PC-9 (cell line): Measurements from ENCODE around the gene MAN2A2. TPM values are rescaled to one million over a fixed set of nuclear protein-coding genes. Genes with fewer than 3 reads are reported as not detected.

Experiments used
- BruUV-seq: library from RNA; stranded (reverse); fragments of 400-500 nt; replicated peaks from 2 replicates; lab custom pipeline; 2021; lab: Mats Ljungman, UMichigan
- CTCF ChIA-PET: fragments of 300-600 bp; sonication (Branson Sonifier 250); formaldehyde crosslinking; loops from one replicate; lab custom pipeline; 2022; ENCODE audit warnings: antibody characterized with exemption; lab: Charles Lee
- POLR2A ChIA-PET: fragments of 300-600 bp; sonication (Branson Sonifier 250); formaldehyde crosslinking; loops from one replicate; lab custom pipeline; 2022; ENCODE audit warnings: antibody characterized with exemption; ENCODE audit not compliant: unreplicated experiment; lab: Charles Lee
- DNase-seq, 2 experiments: peaks; one replicate each; pipeline versions ENCODE4 v3.0.0 to v3.0.0-alpha.2; 2015 to 2022; ENCODE audit warnings: mixed read lengths in 1 of 2
- H2AFZ ChIP-seq: fragments of 200-600 bp; sonication (generic); 2 replicates; pipeline ENCODE4 v1.8.1; 2017; ENCODE audit warnings: antibody characterized with exemption
- H3F3A ChIP-seq: fragments of 200-600 bp; sonication (generic); 2 replicates; pipeline ENCODE4 v1.8.1; 2017; ENCODE audit warnings: antibody characterized with exemption, mild to moderate bottlenecking, low read depth; ENCODE audit not compliant: insufficient read depth
- H3K27ac ChIP-seq: fragments of 200-600 bp; sonication (generic); 2 replicates; pipeline ENCODE4 v1.6.1; 2016; ENCODE audit warnings: mixed run types
- H3K27me3 ChIP-seq: fragments of 200-600 bp; sonication (generic); 2 replicates; pipeline ENCODE4 v1.6.1; 2016; ENCODE audit warnings: low read depth, mixed run types; ENCODE audit not compliant: insufficient read depth
- H3K36me3 ChIP-seq: fragments of 200-600 bp; sonication (generic); 2 replicates; pipeline ENCODE4 v1.6.1; 2016; ENCODE audit warnings: low read depth, mixed run types
- H3K4me1 ChIP-seq: fragments of 200-600 bp; sonication (generic); replicated peaks from 2 replicates; pipeline ENCODE4 v1.6.1; 2016; ENCODE audit warnings: mixed run types; ENCODE audit not compliant: insufficient read depth
- H3K4me2 ChIP-seq: fragments of 200-600 bp; sonication (generic); 2 replicates; pipeline ENCODE4 v1.6.1; 2017; ENCODE audit warnings: mixed run types
- H3K4me3 ChIP-seq: fragments of 200-600 bp; sonication (generic); 2 replicates; pipeline ENCODE4 v1.6.1; 2016; ENCODE audit warnings: mixed run types
- H3K79me2 ChIP-seq: fragments of 200-600 bp; sonication (generic); 2 replicates; pipeline ENCODE4 v1.6.1; 2017; ENCODE audit warnings: low read depth, mixed run types
- H3K9me2 ChIP-seq: fragments of 200-600 bp; sonication (generic); 2 replicates; pipeline ENCODE4 v1.8.1; 2017; ENCODE audit warnings: mild to moderate bottlenecking; ENCODE audit not compliant: insufficient read depth
- H3K9me3 ChIP-seq: fragments of 200-600 bp; sonication (generic); 2 replicates; pipeline ENCODE4 v1.8.1; 2016; ENCODE audit warnings: low read depth; ENCODE audit not compliant: insufficient read depth
- H4K20me1 ChIP-seq: fragments of 200-600 bp; sonication (generic); 2 replicates; pipeline ENCODE4 v1.8.1; 2017; ENCODE audit not compliant: insufficient read depth
- CTCF ChIP-seq: fragments of 200-600 bp; sonication (generic); conservative IDR thresholded peaks from 2 replicates; pipeline ENCODE4 v1.6.1; 2017; ENCODE audit warnings: mixed run types, antibody characterized with exemption, mild to moderate bottlenecking, moderate library complexity
- EZH2 ChIP-seq: fragments of 200-600 bp; sonication (generic); IDR thresholded peaks from 2 replicates; pipeline ENCODE4 v1.8.0; 2017; ENCODE audit warnings: antibody characterized with exemption, low read depth
- intact Hi-C: fragments of 100-400 bp; cut with micrococcal nuclease; formaldehyde crosslinking; loops from one replicate; pipeline ENCODE4 v1.10.0; 2022; ENCODE audit not compliant: unreplicated experiment
- total RNA-seq: library from RNA; stranded (reverse); gene quantifications from 2 replicates; pipeline ENCODE4 v1.2.3, GENCODE V29; 2021

Gene MAN2A2
- total RNA-seq, 1 experiment from 2014 or later = 27.1 TPM

GRCh38 chr15:90914305-90915080 lies 11.4 kb downstream of the MAN2A2 start:
- Histone ChIP-seq H2AFZ (no peak overlapping the region), H3K79me2 (no peaks in the 10 kb centered on the region), H3K4me3 (no peak overlapping the region), H3K9me3 (no peaks in the 10 kb centered on the region), H3K36me3 (no peaks in the 10 kb centered on the region), H3K4me1 (no peaks in the 10 kb centered on the region), H3K9me2 (no peaks in the 10 kb centered on the region), H3F3A (no peaks in the 10 kb centered on the region), H3K27ac (no peak overlapping the region), H3K4me2 (no peak overlapping the region), H3K27me3 (no peaks in the 10 kb centered on the region), H4K20me1 (no peaks in the 10 kb centered on the region)
- ChIA-PET POLR2A (no interaction called here), CTCF (interaction anchor here (0.6 kb wide), 1 partner anchor 447 kb away, joined by 3 read pairs; no protein-coding TSS in a partner anchor)
- intact Hi-C loops = no loop called here
- no peak for DNase-seq
- BruUV-seq = no TSS peak
- TF ChIP-seq CTCF (no peak), EZH2 (no peak)

GRCh38 chr15:90915216-90915807 lies 12.2 kb downstream of the MAN2A2 start:
- Histone ChIP-seq H4K20me1 (no peaks in the 10 kb centered on the region), H3K9me2 (no peaks in the 10 kb centered on the region), H3K27me3 (no peaks in the 10 kb centered on the region), H3K4me3 (no peak overlapping the region), H3K79me2 (no peaks in the 10 kb centered on the region), H3K4me2 (no peak overlapping the region), H3K9me3 (no peaks in the 10 kb centered on the region), H2AFZ (no peak overlapping the region), H3K27ac (no peak overlapping the region), H3K36me3 (no peaks in the 10 kb centered on the region), H3K4me1 (no peaks in the 10 kb centered on the region), H3F3A (no peaks in the 10 kb centered on the region)
- ChIA-PET POLR2A (interaction anchor here (0.6 kb wide), 1 partner anchor 162 kb away, joined by 7 read pairs; no protein-coding TSS in a partner anchor), CTCF (no interaction called here)
- no peak for TF ChIP-seq EZH2
- no peak for TF ChIP-seq CTCF
- no peak for DNase-seq
- BruUV-seq = no TSS peak
- intact Hi-C loops = no loop called here

- DNase-seq = no peak
- Histone ChIP-seq H3K9me3 (no peaks in the 10 kb centered on the region), H3K27me3 (no peaks in the 10 kb centered on the region), H4K20me1 (no peaks in the 10 kb centered on the region), H3K9me2 (no peaks in the 10 kb centered on the region), H3K4me2 (no peak overlapping the region), H2AFZ (no peak overlapping the region), H3F3A (no peaks in the 10 kb centered on the region), H3K36me3 (no peaks in the 10 kb centered on the region), H3K4me3 (no peak overlapping the region), H3K27ac (no peak overlapping the region), H3K4me1 (no peaks in the 10 kb centered on the region), H3K79me2 (no peaks in the 10 kb centered on the region)
- POLR2A ChIA-PET = interaction anchor here (0.6 kb wide), 1 partner anchor 162 kb away, joined by 7 read pairs; no protein-coding TSS in a partner anchor
- CTCF ChIA-PET = no interaction called here
- no TSS peak for BruUV-seq
- TF ChIP-seq EZH2 (no peak), CTCF (no peak)
- intact Hi-C loops = no loop called here
Measured at GRCh38 chr15:90915808-90916440, 12.8 kb downstream of the MAN2A2 start.
